Measurements from ENCODE around the gene INTS3. TPM values are rescaled to one million over a fixed set of nuclear protein-coding genes. Genes with fewer than 3 reads are reported as not detected.
A peak's percentile ranks its signal among the peaks of the same experiment; 100 is the strongest.
"Not testable (repeated sequence)": the region's sequence is repeated elsewhere in the genome, so short reads cannot be mapped to it uniquely, and the experiment has no call there.

Gene INTS3
- polyA plus RNA-seq, 2 donors: 16.4 to 30.8 TPM

DNA sequence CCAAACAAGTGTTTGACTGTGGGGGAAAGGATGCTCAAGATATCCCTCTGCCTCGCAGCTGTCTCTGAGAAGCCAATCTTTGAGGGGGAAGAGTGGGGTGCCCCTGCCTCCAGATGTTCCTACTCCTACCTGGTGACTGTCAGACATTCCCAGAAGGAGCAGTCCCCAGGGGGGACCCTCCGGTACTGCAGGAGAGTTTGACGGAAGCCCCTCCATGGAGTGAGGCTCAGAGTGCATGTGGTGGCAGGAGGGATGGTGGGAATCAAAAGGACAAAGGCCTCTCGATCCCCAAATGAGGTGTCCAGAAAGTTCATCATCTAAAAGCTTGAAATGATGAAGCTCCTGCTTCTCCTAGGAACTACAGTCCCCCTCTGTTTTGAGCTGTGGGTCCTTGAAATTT lies 52.7 kb downstream of the INTS3 start:
- peaks cover 0 to 2% of the 10 kb centered on the region in 2 donors for H3K36me3 ChIP-seq (ENCODE audit: control insufficient read depth in 2 of 2, insufficient read depth in 2 of 2, low read length in 1 of 2)
- WGBS, 2 donors: 70 to 73% methylated on average over 4 of the region's 4 CpGs
- no peak overlapping the region for H3K4me3 ChIP-seq (ENCODE audit: low read depth in 1 of 2, low read length in 2 of 2)
- H3K27ac ChIP-seq (ENCODE audit: low read depth in 2 of 2, low read length in 1 of 2): no peak overlapping the region
- peaks cover 4 to 22% of the 10 kb centered on the region in 2 donors for H3K4me1 ChIP-seq (ENCODE audit: control insufficient read depth in 2 of 2, insufficient read depth in 2 of 2, low read length in 1 of 2)
- H3K9me3 ChIP-seq (ENCODE audit: control insufficient read depth in 2 of 2, insufficient read depth in 1 of 2, low read depth in 1 of 2, low read length in 1 of 2): no peaks in the 10 kb centered on the region
- no peaks in the 10 kb centered on the region for H3K27me3 ChIP-seq (ENCODE audit: control insufficient read depth in 1 of 2, insufficient read depth in 2 of 2, low read length in 2 of 2)

- not testable (repeated sequence) for H3K27me3 ChIP-seq (ENCODE audit: control insufficient read depth in 1 of 2, insufficient read depth in 2 of 2, low read length in 2 of 2); H3K36me3 ChIP-seq (ENCODE audit: control insufficient read depth in 2 of 2, insufficient read depth in 2 of 2, low read length in 1 of 2); H3K9me3 ChIP-seq (ENCODE audit: control insufficient read depth in 2 of 2, insufficient read depth in 1 of 2, low read depth in 1 of 2, low read length in 1 of 2); H3K4me1 ChIP-seq (ENCODE audit: control insufficient read depth in 2 of 2, insufficient read depth in 2 of 2, low read length in 1 of 2)
- whole genome bisulfite sequencing, 2 donors: 91 to 92% methylated on average over 8 of the region's 8 CpGs
- peak overlapping the region in 1 of 2 donors; percentile 76 for H3K4me3 ChIP-seq (ENCODE audit: low read depth in 1 of 2, low read length in 2 of 2)
- peak overlapping the region; percentile 79 to 94 for H3K27ac ChIP-seq (ENCODE audit: low read depth in 2 of 2, low read length in 1 of 2)
These were observed 54.8 kb downstream of the INTS3 start for GRCh38 chr1:153782648-153783047.

DNA sequence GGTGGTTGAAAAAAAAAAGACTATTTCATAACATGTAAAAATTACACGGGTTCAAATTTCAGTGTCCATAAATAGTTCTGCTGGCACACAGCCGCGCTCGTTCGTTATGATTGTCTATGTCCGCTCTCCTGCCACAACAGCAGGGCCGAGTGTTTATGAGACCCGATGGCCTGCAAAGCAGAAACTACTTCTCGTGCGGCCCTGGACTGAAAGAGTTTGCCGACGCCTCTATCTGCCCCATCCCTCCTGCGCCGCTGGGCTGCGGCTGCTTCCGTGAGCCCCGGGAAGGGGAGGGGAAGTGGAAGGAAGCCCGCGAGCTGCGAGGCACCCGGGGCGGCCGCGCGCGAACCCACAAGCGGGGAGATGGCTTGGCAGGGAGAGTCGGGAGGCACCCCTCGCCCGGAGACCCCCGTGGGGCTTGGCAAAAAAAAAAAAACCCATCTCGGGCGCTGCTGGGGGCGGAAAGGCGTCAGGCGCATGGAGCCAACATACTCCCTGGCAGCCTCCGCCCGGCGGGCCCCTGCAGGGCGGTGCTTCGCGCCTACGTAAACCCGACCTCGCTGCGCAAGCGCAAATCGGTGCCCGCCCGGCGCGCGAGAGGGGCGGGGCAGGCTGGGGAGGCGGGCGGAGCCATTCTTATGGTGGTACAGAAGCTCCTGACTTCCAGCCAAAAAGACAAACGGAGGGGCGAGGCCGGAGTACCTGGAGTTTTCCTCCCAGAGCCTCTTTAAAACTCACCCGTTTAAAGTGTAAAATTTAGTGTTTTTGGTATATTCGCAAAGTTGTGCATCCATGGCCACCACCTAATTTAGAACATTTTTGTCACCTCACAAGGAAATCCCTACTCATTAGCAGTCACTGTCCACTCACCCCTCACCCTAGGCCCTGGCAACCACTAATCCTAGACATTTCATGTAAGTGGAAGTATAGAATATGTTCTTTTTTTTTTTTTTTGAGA lies 55.7 kb downstream of the INTS3 start:
- WGBS, 2 donors: 0% methylated on average over 59 to 61 of the region's 61 CpGs
- no peaks in the 10 kb centered on the region for H3K27me3 ChIP-seq (ENCODE audit: control insufficient read depth in 1 of 2, insufficient read depth in 2 of 2, low read length in 2 of 2)
- peaks cover 0 to 2% of the 10 kb centered on the region in 2 donors for H3K4me1 ChIP-seq (ENCODE audit: control insufficient read depth in 2 of 2, insufficient read depth in 2 of 2, low read length in 1 of 2)

DNA sequence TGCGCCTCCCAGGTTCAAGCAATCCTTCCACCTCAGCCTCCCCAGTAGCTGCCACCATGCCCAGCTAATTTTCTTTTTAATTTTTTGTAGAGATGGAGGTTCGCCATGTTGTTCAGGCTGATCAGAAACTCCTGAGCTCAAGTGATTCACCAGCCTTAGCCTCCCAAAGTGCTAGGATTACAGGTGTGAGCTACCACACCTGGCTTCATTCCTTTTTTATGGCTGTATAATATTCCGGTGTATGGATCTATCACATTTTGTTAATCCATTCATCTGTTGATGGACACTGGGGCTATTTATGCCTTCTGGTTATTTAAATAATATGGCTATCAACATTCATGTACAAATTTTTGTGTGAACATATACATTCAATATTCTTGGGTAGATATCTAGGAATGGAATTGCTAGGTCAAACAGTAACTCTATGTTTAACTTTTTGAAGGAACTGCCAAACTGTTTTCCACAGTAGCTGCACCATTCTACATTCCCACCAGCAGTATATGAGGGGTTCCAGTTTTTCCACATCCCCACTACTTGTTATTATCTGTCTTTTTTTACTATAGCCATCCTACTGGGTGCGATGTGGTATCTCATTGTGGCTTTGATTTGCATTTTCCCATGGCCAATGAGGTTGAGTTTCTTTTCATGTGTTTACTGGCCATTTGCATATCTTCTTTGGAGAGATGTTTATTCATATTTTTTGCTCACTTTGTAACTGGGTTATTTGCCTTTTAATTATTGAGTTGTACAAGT lies 58.4 kb downstream of the INTS3 start:
- Histone ChIP-seq H3K27me3 (ENCODE audit: control insufficient read depth in 1 of 2, insufficient read depth in 2 of 2, low read length in 2 of 2) (no peaks in the 10 kb centered on the region), H3K4me3 (ENCODE audit: low read depth in 1 of 2, low read length in 2 of 2) (no peak overlapping the region), H3K27ac (ENCODE audit: low read depth in 2 of 2, low read length in 1 of 2) (no peak overlapping the region), H3K4me1 (ENCODE audit: control insufficient read depth in 2 of 2, insufficient read depth in 2 of 2, low read length in 1 of 2) (peaks cover 4 to 8% of the 10 kb centered on the region in 2 donors), H3K9me3 (ENCODE audit: control insufficient read depth in 2 of 2, insufficient read depth in 1 of 2, low read depth in 1 of 2, low read length in 1 of 2) (no peaks in the 10 kb centered on the region), H3K36me3 (ENCODE audit: control insufficient read depth in 2 of 2, insufficient read depth in 2 of 2, low read length in 1 of 2) (no peaks in the 10 kb centered on the region)
- WGBS, 2 donors: 91 to 98% methylated on average over 4 of the region's 4 CpGs

More for the DNA sequence above, 55.7 kb downstream of the INTS3 start:
- peaks cover 0 to 2% of the 10 kb centered on the region in 2 donors for H3K36me3 ChIP-seq (ENCODE audit: control insufficient read depth in 2 of 2, insufficient read depth in 2 of 2, low read length in 1 of 2)
- peak overlapping the region; percentile 94 to 98 for H3K27ac ChIP-seq (ENCODE audit: low read depth in 2 of 2, low read length in 1 of 2)
- no peaks in the 10 kb centered on the region for H3K9me3 ChIP-seq (ENCODE audit: control insufficient read depth in 2 of 2, insufficient read depth in 1 of 2, low read depth in 1 of 2, low read length in 1 of 2)
- peak overlapping the region; percentile 63 to 76 for H3K4me3 ChIP-seq (ENCODE audit: low read depth in 1 of 2, low read length in 2 of 2)

- Histone ChIP-seq H3K4me3 (ENCODE audit: low read depth in 1 of 2, low read length in 2 of 2) (peak overlapping the region in 1 of 2 donors; percentile 1), H3K36me3 (ENCODE audit: control insufficient read depth in 2 of 2, insufficient read depth in 2 of 2, low read length in 1 of 2) (no peaks in the 10 kb centered on the region), H3K27ac (ENCODE audit: low read depth in 2 of 2, low read length in 1 of 2) (peak overlapping the region; percentile 74 to 90), H3K27me3 (ENCODE audit: control insufficient read depth in 1 of 2, insufficient read depth in 2 of 2, low read length in 2 of 2) (no peaks in the 10 kb centered on the region), H3K9me3 (ENCODE audit: control insufficient read depth in 2 of 2, insufficient read depth in 1 of 2, low read depth in 1 of 2, low read length in 1 of 2) (no peaks in the 10 kb centered on the region), H3K4me1 (ENCODE audit: control insufficient read depth in 2 of 2, insufficient read depth in 2 of 2, low read length in 1 of 2) (peaks cover 4 to 11% of the 10 kb centered on the region in 2 donors)
- WGBS, 2 donors: 18 to 30% methylated on average over 22 of the region's 22 CpGs
These were observed 61.7 kb downstream of the INTS3 start for GRCh38 chr1:153789478-153790034.

GRCh38 chr1:153790313-153790965 lies 62.6 kb downstream of the INTS3 start:
- H3K27ac ChIP-seq (ENCODE audit: low read depth in 2 of 2, low read length in 1 of 2): peak overlapping the region; percentile 74 to 90
- WGBS, 2 donors: 23 to 39% methylated on average over 16 of the region's 16 CpGs
- peaks cover 4 to 11% of the 10 kb centered on the region in 2 donors for H3K4me1 ChIP-seq (ENCODE audit: control insufficient read depth in 2 of 2, insufficient read depth in 2 of 2, low read length in 1 of 2)
- no peaks in the 10 kb centered on the region for H3K27me3 ChIP-seq (ENCODE audit: control insufficient read depth in 1 of 2, insufficient read depth in 2 of 2, low read length in 2 of 2)
- peak overlapping the region in 1 of 2 donors; percentile 1 for H3K4me3 ChIP-seq (ENCODE audit: low read depth in 1 of 2, low read length in 2 of 2)
- no peaks in the 10 kb centered on the region for H3K36me3 ChIP-seq (ENCODE audit: control insufficient read depth in 2 of 2, insufficient read depth in 2 of 2, low read length in 1 of 2)
- no peaks in the 10 kb centered on the region for H3K9me3 ChIP-seq (ENCODE audit: control insufficient read depth in 2 of 2, insufficient read depth in 1 of 2, low read depth in 1 of 2, low read length in 1 of 2)

- H3K4me1 ChIP-seq (ENCODE audit: control insufficient read depth in 2 of 2, insufficient read depth in 2 of 2, low read length in 1 of 2): peaks cover 4 to 11% of the 10 kb centered on the region in 2 donors
- H3K9me3 ChIP-seq (ENCODE audit: control insufficient read depth in 2 of 2, insufficient read depth in 1 of 2, low read depth in 1 of 2, low read length in 1 of 2): no peaks in the 10 kb centered on the region
- no peaks in the 10 kb centered on the region for H3K36me3 ChIP-seq (ENCODE audit: control insufficient read depth in 2 of 2, insufficient read depth in 2 of 2, low read length in 1 of 2)
- H3K27ac ChIP-seq (ENCODE audit: low read depth in 2 of 2, low read length in 1 of 2): peak overlapping the region; percentile 74 to 90
- H3K4me3 ChIP-seq (ENCODE audit: low read depth in 1 of 2, low read length in 2 of 2): no peak overlapping the region
- no peaks in the 10 kb centered on the region for H3K27me3 ChIP-seq (ENCODE audit: control insufficient read depth in 1 of 2, insufficient read depth in 2 of 2, low read length in 2 of 2)
- 62 to 68% methylated on average over 9 of the region's 9 CpGs for WGBS, 2 donors
These were observed 63.3 kb downstream of the INTS3 start for GRCh38 chr1:153790966-153791647.

DNA sequence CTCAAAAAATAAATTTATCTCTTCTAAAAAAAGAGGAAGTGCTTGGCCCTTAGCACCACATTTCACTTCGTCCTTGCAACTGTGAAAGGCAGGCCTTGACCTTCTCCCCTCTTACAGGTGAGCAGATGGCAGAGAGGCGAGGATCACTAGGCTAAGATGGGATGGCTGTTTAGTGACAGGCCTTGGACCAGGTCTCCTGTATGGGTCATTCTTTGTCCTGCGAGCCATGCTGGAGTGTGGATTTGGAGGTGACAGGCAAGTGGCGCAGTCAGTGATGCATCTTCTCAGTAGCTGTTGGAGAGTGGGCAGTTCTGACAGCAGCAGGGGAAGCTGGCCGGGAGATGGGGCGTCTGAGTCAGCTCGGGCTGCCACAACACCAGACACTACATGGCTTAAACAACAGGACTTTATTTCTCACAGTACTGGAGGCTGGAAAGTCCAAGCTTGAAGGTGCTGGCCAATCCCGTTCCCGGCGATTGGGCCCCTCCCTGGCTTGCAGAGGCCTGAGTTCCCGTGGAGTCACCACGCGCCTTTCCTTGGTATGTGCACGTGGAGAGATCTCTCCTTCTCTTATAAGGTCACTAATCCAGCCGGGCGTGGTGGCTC lies 63.9 kb downstream of the INTS3 start:
- no peaks in the 10 kb centered on the region for H3K27me3 ChIP-seq (ENCODE audit: control insufficient read depth in 1 of 2, insufficient read depth in 2 of 2, low read length in 2 of 2)
- no peak overlapping the region for H3K4me3 ChIP-seq (ENCODE audit: low read depth in 1 of 2, low read length in 2 of 2)
- WGBS, 2 donors: 71 to 74% methylated on average over 16 of the region's 16 CpGs
- H3K9me3 ChIP-seq (ENCODE audit: control insufficient read depth in 2 of 2, insufficient read depth in 1 of 2, low read depth in 1 of 2, low read length in 1 of 2): no peaks in the 10 kb centered on the region
- H3K36me3 ChIP-seq (ENCODE audit: control insufficient read depth in 2 of 2, insufficient read depth in 2 of 2, low read length in 1 of 2): no peaks in the 10 kb centered on the region
- peak overlapping the region; percentile 11 to 74 for H3K27ac ChIP-seq (ENCODE audit: low read depth in 2 of 2, low read length in 1 of 2)
- peaks cover 4 to 11% of the 10 kb centered on the region in 2 donors for H3K4me1 ChIP-seq (ENCODE audit: control insufficient read depth in 2 of 2, insufficient read depth in 2 of 2, low read length in 1 of 2)
